Loucy (cell line): ENCODE data around the gene NUMB.

Experiments used
- H2AFZ ChIP-seq: fragments of 200-600 bp; sonication (generic); 2 replicates; pipeline ENCODE4 v1.6.0; 2016; ENCODE audit warnings: antibody characterized with exemption, mild to moderate bottlenecking, low read length, moderate library complexity
- H3F3A ChIP-seq: fragments of 200-600 bp; 2 replicates; pipeline ENCODE4 v1.6.0; 2016; ENCODE audit warnings: antibody characterized with exemption, low read depth, mild to moderate bottlenecking
- H3K27me3 ChIP-seq: fragments of 200-600 bp; sonication (generic); 2 replicates; pipeline ENCODE4 v1.6.1; 2014; ENCODE audit warnings: low read length, mild to moderate bottlenecking; ENCODE audit not compliant: insufficient read depth, poor library complexity, severe bottlenecking
- H3K36me3 ChIP-seq: fragments of 200-600 bp; sonication (generic); 2 replicates; pipeline ENCODE4 v1.6.1; 2016; ENCODE audit warnings: low read length; ENCODE audit not compliant: insufficient read depth
- H3K4me1 ChIP-seq: fragments of 200-600 bp; sonication (generic); 2 replicates; pipeline ENCODE4 v1.5.1; 2014; ENCODE audit warnings: low read length, mild to moderate bottlenecking; ENCODE audit not compliant: insufficient read depth, poor library complexity, severe bottlenecking
- H3K4me2 ChIP-seq: fragments of 200-600 bp; sonication (generic); 2 replicates; pipeline ENCODE4 v1.6.0; 2014; ENCODE audit warnings: antibody characterized with exemption, low read length, low read depth, mild to moderate bottlenecking; ENCODE audit not compliant: poor library complexity, severe bottlenecking
- H3K4me3 ChIP-seq: fragments of 200-600 bp; sonication (generic); 2 replicates; pipeline ENCODE4 v1.5.1; 2014; ENCODE audit warnings: low read length, mild to moderate bottlenecking, mixed read lengths; ENCODE audit not compliant: poor library complexity, severe bottlenecking
- H3K79me2 ChIP-seq: fragments of 200-600 bp; sonication (generic); 2 replicates; pipeline ENCODE4 v1.6.1; 2014; ENCODE audit warnings: low read length; ENCODE audit not compliant: insufficient read depth
- H3K9ac ChIP-seq: fragments of 200-600 bp; sonication (generic); 2 replicates; pipeline ENCODE4 v1.6.0; 2014; ENCODE audit warnings: mild to moderate bottlenecking, low read depth, low read length, moderate library complexity; ENCODE audit not compliant: poor library complexity, severe bottlenecking
- H3K9me2 ChIP-seq: fragments of 200-600 bp; sonication (generic); replicated peaks from 2 replicates; pipeline ENCODE4 v1.6.1; 2016; ENCODE audit warnings: low read depth, low read length, mixed read lengths
- H3K9me3 ChIP-seq: fragments of 200-600 bp; sonication (generic); 2 replicates; pipeline ENCODE4 v1.6.1; 2014; ENCODE audit warnings: mild to moderate bottlenecking, antibody characterized with exemption, low read length, low read depth; ENCODE audit not compliant: insufficient read depth
- H4K20me1 ChIP-seq: fragments of 200-600 bp; sonication (generic); 2 replicates; pipeline ENCODE4 v1.6.0; 2014; ENCODE audit warnings: antibody characterized with exemption, low read length, mild to moderate bottlenecking; ENCODE audit not compliant: insufficient read depth, poor library complexity, severe bottlenecking
- CTCF ChIP-seq: fragments of 200-600 bp; sonication (generic); conservative IDR thresholded peaks from 2 replicates; pipeline ENCODE4 v1.5.1; 2014; ENCODE audit warnings: mild to moderate bottlenecking, antibody characterized with exemption, low read length
- EZH2phosphoT487 ChIP-seq: fragments of 200-600 bp; IDR thresholded peaks from 2 replicates; pipeline ENCODE4 v1.6.1; 2018; ENCODE audit warnings: antibody characterized with exemption, mild to moderate bottlenecking, moderate library complexity, borderline replicate concordance

Gene NUMB

GRCh38 chr14:73305499-73305898 is 152.8 kb downstream of the NUMB start:
- Histone ChIP-seq H3K4me1 (peaks cover 3% of the 10 kb centered on the region), H3F3A (no peaks in the 10 kb centered on the region), H3K27me3 (no peaks in the 10 kb centered on the region), H2AFZ (no peak overlapping the region), H3K9me3 (no peaks in the 10 kb centered on the region), H3K36me3 (no peaks in the 10 kb centered on the region), H3K9me2 (no peaks in the 10 kb centered on the region), H4K20me1 (peaks cover 8% of the 10 kb centered on the region), H3K4me3 (no peak overlapping the region), H3K9ac (no peak overlapping the region), H3K4me2 (no peak overlapping the region), H3K79me2 (peaks cover 8% of the 10 kb centered on the region; the same call in 1 of the 2 replicates)
- TF ChIP-seq EZH2phosphoT487, result no peak
- TF ChIP-seq CTCF, result no peak

DNA sequence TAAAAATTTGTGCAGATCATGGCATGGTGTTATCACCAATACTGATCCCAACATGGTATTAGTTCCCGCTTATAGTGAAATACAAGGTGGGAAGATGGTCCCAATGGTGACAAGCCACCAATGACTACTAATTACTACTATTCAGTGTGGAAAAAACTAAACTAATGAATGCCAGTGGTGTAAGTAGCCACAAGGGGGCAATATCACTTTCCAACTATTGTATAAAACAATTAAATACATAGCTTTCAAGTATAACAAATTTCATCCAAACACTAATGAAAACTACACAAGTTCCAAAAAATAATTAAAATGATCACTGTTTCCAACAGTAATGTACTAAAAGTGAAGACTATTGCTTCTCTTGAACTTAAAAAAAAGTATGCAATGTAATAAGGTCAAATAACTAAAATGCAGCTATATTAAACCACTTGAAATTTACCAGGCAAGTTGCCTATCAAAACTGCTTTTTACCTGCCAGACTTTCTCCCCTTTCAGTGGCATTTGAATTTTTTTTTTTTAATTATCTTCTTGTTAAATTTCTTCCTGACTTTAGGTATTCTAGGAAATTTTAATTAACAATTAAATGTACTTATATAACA is 163.0 kb downstream of the NUMB start:
- H3K36me3 ChIP-seq, result peaks cover 29% of the 10 kb centered on the region; the same call in 1 of the 2 replicates
- H3K9ac ChIP-seq, result no peak overlapping the region
- no peak overlapping the region for H3K4me2 ChIP-seq
- no peaks in the 10 kb centered on the region for H3K4me1 ChIP-seq
- no peak overlapping the region for H3K4me3 ChIP-seq
- H2AFZ ChIP-seq, result no peak overlapping the region
- no peaks in the 10 kb centered on the region for H3F3A ChIP-seq
- no peaks in the 10 kb centered on the region for H3K9me3 ChIP-seq
- TF ChIP-seq CTCF (peak; percentile 92), EZH2phosphoT487 (no peak)
- H3K27me3 ChIP-seq, result no peaks in the 10 kb centered on the region
- no peaks in the 10 kb centered on the region for H3K79me2 ChIP-seq
- H3K9me2 ChIP-seq, result no peaks in the 10 kb centered on the region
- H4K20me1 ChIP-seq, result no peaks in the 10 kb centered on the region

- no peaks in the 10 kb centered on the region for H3K9me3 ChIP-seq
- H3K4me3 ChIP-seq, result no peak overlapping the region
- H3K79me2 ChIP-seq, result no peaks in the 10 kb centered on the region
- H3K9ac ChIP-seq, result no peak overlapping the region
- H3K9me2 ChIP-seq, result no peaks in the 10 kb centered on the region
- H2AFZ ChIP-seq, result no peak overlapping the region
- no peak for TF ChIP-seq CTCF
- no peak for TF ChIP-seq EZH2phosphoT487
- no peaks in the 10 kb centered on the region for H4K20me1 ChIP-seq
- no peaks in the 10 kb centered on the region for H3K4me1 ChIP-seq
- no peaks in the 10 kb centered on the region for H3F3A ChIP-seq
- H3K36me3 ChIP-seq, result peaks cover 39% of the 10 kb centered on the region; the same call in 1 of the 2 replicates
- no peaks in the 10 kb centered on the region for H3K27me3 ChIP-seq
- H3K4me2 ChIP-seq, result no peak overlapping the region
These were observed 164.3 kb downstream of the NUMB start for GRCh38 chr14:73293782-73294781.
